ENCODE results near the gene ZNF275. TPM values are rescaled to one million over a fixed set of nuclear protein-coding genes. Genes with fewer than 3 reads are reported as not detected.

ZNF275 gene
- total RNA-seq, 2 experiments from 2014 or later: 10.5 to 11.3 TPM

GRCh38 chrX:153317306-153317705 lies 16.6 kb upstream of the ZNF275 start:
- no peaks in the 10 kb centered on the region for H3K4me1 ChIP-seq (ENCODE audit: insufficient read depth, low read length)
- intact Hi-C loops (cut with DNase I, micrococcal nuclease): no loop called here
- CTCF ChIA-PET: no interaction called here
- TF ChIP-seq CTCF (IDR thresholded peaks at IDR 0.05): no peak
- H3K4me1 Mint-ChIP-seq (ENCODE audit: low read depth): no peaks in the 10 kb centered on the region
- no peaks in the 10 kb centered on the region for H3K36me3 Mint-ChIP-seq (ENCODE audit: low read depth)
- H3K27ac ChIP-seq (ENCODE audit: low read depth in 1 of 2, low read length in 2 of 2): no peak overlapping the region
- H3K4me3 ChIP-seq (ENCODE audit: low read length): no peak overlapping the region
- no peaks in the 10 kb centered on the region for H3K9me3 Mint-ChIP-seq
- peaks cover 7% of the 10 kb centered on the region for H3K27me3 Mint-ChIP-seq
- DNase-seq (no peak), ATAC-seq (ENCODE audit: poor library complexity) (no peak)
- no peak overlapping the region for H3K27ac Mint-ChIP-seq
- POLR2A ChIA-PET: no interaction called here
- peaks cover 3 to 6% of the 10 kb centered on the region in 2 experiments for H3K27me3 ChIP-seq (ENCODE audit: control insufficient read depth in 1 of 2, insufficient read depth in 2 of 2, low read length in 2 of 2)
- H3K9me3 ChIP-seq (ENCODE audit: control insufficient read depth in 1 of 2, insufficient read depth in 1 of 2, low read length in 2 of 2): no peaks in the 10 kb centered on the region
- H3K36me3 ChIP-seq (ENCODE audit: insufficient read depth, low read length): no peaks in the 10 kb centered on the region
- no peak overlapping the region for H3K4me3 Mint-ChIP-seq

- H3K36me3 ChIP-seq (ENCODE audit: insufficient read depth, low read length): no peaks in the 10 kb centered on the region
- Mint-ChIP-seq H3K9me3 (no peaks in the 10 kb centered on the region), H3K4me1 (ENCODE audit: low read depth) (no peaks in the 10 kb centered on the region), H3K4me3 (no peak overlapping the region), H3K36me3 (ENCODE audit: low read depth) (no peaks in the 10 kb centered on the region), H3K27ac (no peak overlapping the region), H3K27me3 (peaks cover 7% of the 10 kb centered on the region)
- no peaks in the 10 kb centered on the region for H3K9me3 ChIP-seq (ENCODE audit: control insufficient read depth in 1 of 2, insufficient read depth in 1 of 2, low read length in 2 of 2)
- ATAC-seq (ENCODE audit: poor library complexity): no peak
- POLR2A ChIA-PET: no interaction called here
- TF ChIP-seq CTCF (IDR thresholded peaks at IDR 0.05): no peak
- H3K27ac ChIP-seq (ENCODE audit: low read depth in 1 of 2, low read length in 2 of 2): no peak overlapping the region
- peaks cover 3 to 6% of the 10 kb centered on the region in 2 experiments for H3K27me3 ChIP-seq (ENCODE audit: control insufficient read depth in 1 of 2, insufficient read depth in 2 of 2, low read length in 2 of 2)
- CTCF ChIA-PET: no interaction called here
- intact Hi-C loops (cut with DNase I, micrococcal nuclease): no loop called here
- H3K4me3 ChIP-seq (ENCODE audit: low read length): no peak overlapping the region
- DNase-seq: no peak
- H3K4me1 ChIP-seq (ENCODE audit: insufficient read depth, low read length): no peaks in the 10 kb centered on the region
These were observed 15.8 kb upstream of the ZNF275 start for GRCh38 chrX:153317996-153318722.

- peaks cover 2% of the 10 kb centered on the region for H3K4me1 Mint-ChIP-seq (ENCODE audit: low read depth)
- no peaks in the 10 kb centered on the region for H3K36me3 ChIP-seq (ENCODE audit: insufficient read depth, low read length)
- H3K27ac ChIP-seq (ENCODE audit: low read depth in 1 of 2, low read length in 2 of 2): no peak overlapping the region
- POLR2A ChIA-PET: no interaction called here
- CTCF ChIA-PET: no interaction called here
- no peak for DNase-seq
- no peak overlapping the region for H3K27ac Mint-ChIP-seq
- no peak overlapping the region for H3K4me3 Mint-ChIP-seq
- peaks cover 3 to 6% of the 10 kb centered on the region in 2 experiments for H3K27me3 ChIP-seq (ENCODE audit: control insufficient read depth in 1 of 2, insufficient read depth in 2 of 2, low read length in 2 of 2)
- ATAC-seq (ENCODE audit: poor library complexity): no peak
- no peak overlapping the region for H3K4me3 ChIP-seq (ENCODE audit: low read length)
- no peaks in the 10 kb centered on the region for H3K36me3 Mint-ChIP-seq (ENCODE audit: low read depth)
- H3K27me3 Mint-ChIP-seq: peaks cover 7% of the 10 kb centered on the region
- intact Hi-C loops (cut with DNase I, micrococcal nuclease): no loop called here
- H3K4me1 ChIP-seq (ENCODE audit: insufficient read depth, low read length): no peaks in the 10 kb centered on the region
- no peaks in the 10 kb centered on the region for H3K9me3 Mint-ChIP-seq
- no peak for TF ChIP-seq CTCF (IDR thresholded peaks at IDR 0.05)
- no peaks in the 10 kb centered on the region for H3K9me3 ChIP-seq (ENCODE audit: control insufficient read depth in 1 of 2, insufficient read depth in 1 of 2, low read length in 2 of 2)
These were observed 15.1 kb upstream of the ZNF275 start for GRCh38 chrX:153318811-153319210.
